PC-3 (cell line): ENCODE measurements around the gene HPSE2.

ENCODE experiments used
- CTCF ChIP-seq: fragments of 300-600 bp; sonication (generic); conservative IDR thresholded peaks from 2 replicates; pipeline ENCODE4 v1.5.1; 2017; ENCODE audit warnings: antibody characterized with exemption, low read depth, mild to moderate bottlenecking, low read length
- EZH2 ChIP-seq: fragments of 300-600 bp; sonication (generic); IDR thresholded peaks from one replicate; pipeline ENCODE4 v1.6.1; 2017; ENCODE audit warnings: antibody characterized with exemption, mild to moderate bottlenecking, low read length; ENCODE audit not compliant: unreplicated experiment

DNA sequence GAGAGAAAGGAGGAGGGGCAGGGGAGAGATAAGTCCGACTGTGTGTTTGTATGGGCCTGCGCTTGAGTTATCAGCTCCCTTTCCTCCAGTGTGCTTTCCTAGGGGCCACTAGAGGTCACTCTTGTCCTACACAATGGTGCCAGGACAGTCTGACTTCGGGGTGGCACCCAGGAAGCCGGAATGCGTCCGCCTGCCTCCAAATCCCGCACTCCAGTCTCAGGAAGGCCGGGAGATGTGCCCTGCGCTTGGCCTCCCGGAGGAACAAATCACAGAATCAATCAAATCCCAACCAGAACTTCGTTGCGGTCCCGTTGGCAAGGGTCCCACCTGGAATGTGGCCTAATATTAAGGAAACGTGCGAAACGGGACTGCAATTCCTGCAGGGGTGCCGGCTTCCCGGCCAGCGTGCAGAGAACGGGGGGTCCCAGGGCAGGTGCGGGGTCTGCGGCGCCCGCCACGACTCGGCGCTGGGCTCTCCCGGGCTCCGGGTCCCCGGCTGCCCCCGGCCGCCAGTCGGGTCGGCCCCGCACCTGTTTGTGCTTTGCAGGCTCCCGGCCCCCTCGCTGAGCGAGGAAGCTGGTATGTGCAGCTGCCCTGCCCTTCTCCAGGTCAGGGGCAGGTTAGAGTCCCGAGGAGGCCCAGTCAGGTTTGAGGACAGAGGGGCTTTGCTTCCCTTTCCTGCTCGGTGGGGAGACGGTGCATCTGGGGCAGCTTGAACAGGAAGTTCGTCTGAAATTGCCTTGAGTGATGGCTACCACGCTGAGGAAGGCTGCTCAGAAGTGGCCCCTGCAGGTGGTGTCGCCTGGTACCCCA is 767.9 kb downstream of the HPSE2 start:
- TF ChIP-seq CTCF (peak; percentile 76), EZH2 (no peak)
